Stimulated activated CD4-positive, alpha-beta T cell treated with anti-CD3 and anti-CD28 coated beads, Interleukin-4, amount 100 ng/mL, for 24 hours (primary cell): ENCODE data around the gene PARD3.
"Not testable (repeated sequence)": the region's sequence is repeated elsewhere in the genome, so short reads cannot be mapped to it uniquely, and the experiment has no call there.

ENCODE experiments used
- DNase-seq: peaks from one replicate; pipeline ENCODE4 v3.0.0-alpha.2; 2020

PARD3 gene

GRCh38 chr10:34439386-34439785 lies 375.7 kb downstream of the PARD3 start:
- not testable (repeated sequence) for DNase-seq

GRCh38 chr10:34438741-34439140 lies 376.4 kb downstream of the PARD3 start:
- DNase-seq: no peak

DNA sequence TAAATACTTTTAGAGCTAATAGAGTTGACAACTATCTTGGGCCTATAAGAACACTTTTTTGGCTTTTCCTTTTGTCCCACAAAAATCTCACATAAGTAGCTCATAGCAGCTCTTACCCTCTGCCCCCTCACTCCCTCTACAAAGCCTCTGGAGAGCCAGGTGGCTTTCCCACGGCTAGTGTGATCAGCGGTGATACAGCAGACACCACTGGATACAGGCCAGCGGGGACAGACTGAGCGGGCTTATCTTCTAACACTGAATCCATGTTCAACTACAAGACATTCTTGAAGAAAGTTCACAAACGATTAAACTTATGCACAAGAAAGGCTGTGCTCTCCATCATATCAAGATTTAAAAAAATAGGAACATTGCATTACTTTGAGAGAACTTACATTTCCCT lies 377.2 kb downstream of the PARD3 start:
- DNase-seq: no peak

- DNase-seq: no peak
Observed at GRCh38 chr10:34434119-34434594, 380.9 kb downstream of the PARD3 start.

DNA sequence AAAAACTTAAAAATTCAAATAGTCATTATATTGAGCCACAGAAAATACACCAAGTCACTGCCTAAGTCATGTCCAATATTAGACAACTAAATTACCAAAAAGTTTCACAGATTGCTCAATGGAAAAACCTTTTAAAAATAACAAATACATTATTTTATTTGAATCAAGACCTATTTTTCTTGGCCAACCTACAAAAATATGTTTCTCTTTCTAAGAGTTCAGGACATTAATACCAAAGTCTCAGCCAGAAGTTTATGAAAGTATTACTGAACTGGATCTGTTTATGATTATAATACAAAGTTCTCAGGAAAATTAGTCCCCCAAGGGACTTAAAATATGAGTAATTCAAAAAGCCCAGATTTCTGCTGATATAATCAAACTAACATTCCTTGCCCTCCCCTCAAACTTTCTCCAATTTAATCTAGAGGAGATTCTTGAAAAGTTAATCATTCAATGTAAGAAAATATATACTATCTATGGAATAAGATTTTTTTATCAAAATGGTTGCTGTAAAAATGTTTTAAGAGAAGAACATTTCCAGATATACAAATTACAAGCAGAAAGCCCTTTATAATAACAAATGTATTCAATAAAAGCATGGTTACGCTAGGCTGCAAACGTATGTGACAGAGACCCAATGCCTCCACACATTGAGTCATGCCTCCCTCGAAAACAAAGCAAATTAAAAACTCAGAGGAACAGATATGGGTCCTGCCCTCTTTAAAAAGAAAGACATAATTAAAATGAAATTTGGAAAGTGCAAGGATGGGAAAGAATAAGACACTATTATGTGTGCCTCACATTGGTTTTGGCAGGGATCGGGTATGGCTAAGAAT lies 381.6 kb downstream of the PARD3 start:
- no peak for DNase-seq

DNA sequence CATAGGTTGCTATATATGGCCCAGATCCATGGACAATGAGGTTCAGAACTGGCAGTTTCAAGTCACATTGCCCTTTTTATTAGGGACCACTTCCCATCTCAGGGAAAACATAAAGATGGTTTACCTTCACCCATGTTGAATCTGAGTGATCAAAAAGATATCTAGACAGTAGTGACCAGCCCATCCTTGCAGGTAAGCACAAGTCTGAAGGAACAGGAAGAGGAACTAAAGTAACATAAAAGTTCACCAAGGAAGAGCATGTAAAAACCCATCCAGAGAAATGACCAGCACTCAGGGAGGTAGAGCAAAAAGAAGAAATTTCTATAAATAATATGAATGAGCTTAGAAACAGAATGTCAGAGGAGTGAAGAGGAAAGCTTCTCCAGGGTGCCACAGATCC lies 382.5 kb downstream of the PARD3 start:
- no peak for DNase-seq

DNA sequence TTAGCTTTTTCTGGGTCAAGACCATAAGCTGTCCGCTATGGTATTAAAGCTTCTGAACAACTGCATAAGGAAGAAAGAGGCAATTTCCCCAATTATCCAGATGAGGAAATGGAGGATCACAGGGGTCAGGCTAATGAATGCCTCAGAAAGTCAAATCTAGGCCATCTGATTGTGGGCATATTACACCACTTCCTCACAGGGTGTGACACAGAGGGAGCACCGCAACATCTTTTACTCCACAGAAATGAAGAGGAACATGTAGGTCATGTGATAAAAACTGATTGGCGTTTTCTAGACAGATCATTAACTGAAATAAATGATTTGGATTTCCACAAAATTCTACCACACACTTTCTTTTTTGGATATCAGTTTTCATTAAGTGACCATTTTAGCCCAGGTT lies 384.4 kb downstream of the PARD3 start:
- no peak for DNase-seq

DNA sequence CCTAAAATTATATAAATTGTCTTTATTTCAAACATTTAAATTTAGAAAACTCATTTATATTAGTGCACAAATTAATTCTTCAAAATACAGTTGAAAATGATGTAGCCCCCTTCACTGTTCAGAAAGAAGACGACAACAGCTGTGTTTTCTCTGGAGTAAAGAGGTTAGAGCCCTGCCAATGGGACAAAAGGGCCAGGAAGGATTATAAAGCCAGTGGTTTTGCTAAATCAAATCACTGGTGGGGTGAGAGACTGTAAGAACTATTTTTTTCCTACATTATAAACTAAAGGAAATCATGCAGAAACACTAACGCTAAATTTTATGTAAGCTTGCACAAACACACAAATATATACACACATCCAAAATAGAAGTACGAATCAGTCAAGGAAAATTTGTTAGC lies 386.6 kb downstream of the PARD3 start:
- DNase-seq: no peak

DNA sequence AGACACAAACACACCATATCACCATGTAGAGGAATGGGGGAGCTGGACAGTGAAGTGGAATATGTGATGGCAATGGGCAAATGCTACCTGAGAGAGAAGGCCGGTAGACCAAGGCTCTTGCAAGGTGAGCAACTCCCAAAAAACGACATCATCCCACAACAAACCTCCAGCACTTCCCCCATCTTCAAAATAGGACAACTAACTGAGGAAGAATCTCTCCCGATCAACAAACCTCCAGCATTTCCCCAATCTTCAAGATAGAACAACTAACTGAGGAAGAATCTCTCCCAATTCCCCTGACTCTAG lies 387.2 kb downstream of the PARD3 start:
- no peak for DNase-seq

DNA sequence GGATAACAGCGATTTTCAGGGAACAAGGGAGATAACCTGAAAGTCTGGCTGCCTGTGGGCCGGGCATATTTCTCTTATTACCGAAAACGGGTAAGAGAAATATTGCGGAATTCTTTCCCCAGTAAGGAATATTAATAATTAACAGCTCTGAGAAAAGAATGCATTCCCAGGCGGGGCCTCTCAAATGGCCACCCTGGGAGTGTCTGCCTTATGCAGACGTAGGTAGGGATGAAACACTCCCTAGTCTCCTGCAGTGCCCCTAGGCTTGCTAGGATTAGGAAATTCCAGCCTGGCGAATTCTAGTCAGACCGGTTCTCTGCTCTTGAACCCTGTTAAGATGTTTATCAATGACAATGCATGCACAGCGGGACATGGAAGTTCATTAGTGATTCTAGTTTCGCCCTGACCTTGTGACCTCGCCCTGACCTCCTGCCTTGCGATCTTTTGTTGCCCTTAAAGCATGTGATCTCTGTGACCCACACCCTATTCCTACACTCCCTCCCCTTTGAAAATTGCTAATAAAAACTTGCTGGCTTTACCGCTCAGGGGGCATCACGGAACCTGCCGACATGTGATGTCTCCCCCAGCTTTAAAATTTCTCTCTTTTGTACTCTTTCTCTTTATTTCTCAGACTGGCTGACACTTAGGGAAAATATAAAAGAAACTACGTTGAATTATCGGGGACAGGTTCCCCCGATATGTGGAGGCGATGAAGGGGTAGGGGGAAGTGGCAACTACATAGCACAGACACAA lies 387.8 kb downstream of the PARD3 start:
- not testable (repeated sequence) for DNase-seq

DNA sequence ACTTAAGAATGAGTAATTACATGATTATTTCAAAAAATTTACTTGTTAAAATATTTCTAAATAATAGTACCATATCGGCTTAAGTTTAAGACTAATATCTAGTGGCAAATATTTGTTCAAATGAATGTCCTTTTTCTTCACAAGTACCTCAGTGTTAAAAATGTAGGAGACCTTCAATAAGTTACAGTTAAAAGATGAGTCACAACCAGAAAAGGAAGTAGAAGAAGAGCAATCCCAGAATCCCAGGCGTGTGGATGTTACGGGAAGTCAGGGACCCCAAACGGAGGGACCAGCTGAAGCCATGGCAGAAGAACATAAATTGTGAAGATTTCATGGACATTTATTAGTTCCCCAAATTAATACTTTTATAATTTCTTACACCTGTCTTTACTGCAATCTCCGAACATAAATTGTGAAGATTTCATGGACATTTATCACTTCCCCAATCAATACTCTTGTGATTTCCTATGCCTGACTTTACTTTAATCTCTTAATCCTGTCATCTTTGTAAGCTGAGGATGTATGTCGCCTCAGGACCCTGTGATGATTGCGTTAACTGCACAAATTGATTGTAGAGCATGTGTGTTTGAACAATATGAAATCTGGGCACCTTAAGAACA lies 388.4 kb downstream of the PARD3 start:
- not testable (repeated sequence) for DNase-seq

DNA sequence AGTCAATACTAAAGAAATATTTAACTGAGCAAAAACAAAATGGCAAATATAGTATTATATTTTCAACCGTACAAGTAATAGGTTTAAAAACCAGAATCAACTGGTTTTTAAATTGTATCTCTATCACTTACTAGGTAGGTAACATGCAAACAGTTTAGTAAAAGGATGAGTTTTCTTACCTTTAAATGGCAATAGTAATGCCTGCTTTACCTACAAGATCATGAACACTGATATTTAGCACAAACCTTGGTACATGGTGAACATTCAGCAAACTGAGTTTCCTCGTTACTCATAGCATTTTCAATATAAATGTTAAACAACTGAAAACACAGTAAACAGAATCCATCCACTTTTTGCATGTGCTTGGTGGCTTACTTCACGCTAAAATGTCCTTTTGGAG lies 389.1 kb downstream of the PARD3 start:
- DNase-seq: no peak

DNA sequence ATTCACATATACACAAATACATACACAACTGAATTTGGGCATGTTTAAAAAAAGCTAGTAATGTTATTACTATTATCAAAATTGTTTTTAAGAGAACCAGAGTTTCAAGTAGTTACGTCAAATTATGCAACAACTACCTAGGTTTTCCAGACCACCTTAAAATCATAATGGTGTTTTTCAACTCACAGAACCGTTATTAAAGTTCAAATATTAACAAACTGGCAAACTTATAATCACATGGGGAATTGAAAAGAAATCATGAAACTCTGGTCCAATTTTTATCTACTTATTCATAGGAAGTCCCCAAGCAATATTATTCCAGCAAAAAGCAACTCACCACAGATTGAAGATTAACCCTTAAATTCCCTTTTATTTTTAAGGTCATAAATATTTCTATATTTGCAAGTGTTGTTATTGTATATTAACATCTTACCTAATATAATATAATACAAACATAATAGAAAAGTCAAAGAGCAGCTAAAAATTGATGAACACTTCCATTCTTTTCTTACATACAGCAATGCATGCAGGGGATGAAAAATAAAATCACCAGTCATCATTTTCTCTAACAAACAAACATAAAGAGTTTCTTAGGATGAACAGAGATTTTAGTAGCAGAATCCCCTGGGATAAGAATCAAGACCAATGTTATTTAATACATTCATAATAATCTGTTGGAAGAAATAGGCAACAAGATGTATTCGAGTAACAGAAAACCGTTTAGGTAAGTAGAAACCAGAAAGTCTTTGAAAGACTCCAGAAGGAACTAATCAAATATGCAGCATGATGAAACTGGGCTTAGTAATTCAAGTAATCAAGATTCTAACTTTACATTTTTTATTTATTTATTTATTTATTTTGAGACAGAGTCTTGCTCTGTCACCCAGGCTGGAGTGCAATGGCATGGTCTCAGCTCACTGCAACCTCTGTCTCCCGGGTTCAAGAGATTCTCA lies 391.1 kb downstream of the PARD3 start:
- no peak for DNase-seq

GRCh38 chr10:34420795-34421194 lies 394.3 kb downstream of the PARD3 start:
- no peak for DNase-seq

DNA sequence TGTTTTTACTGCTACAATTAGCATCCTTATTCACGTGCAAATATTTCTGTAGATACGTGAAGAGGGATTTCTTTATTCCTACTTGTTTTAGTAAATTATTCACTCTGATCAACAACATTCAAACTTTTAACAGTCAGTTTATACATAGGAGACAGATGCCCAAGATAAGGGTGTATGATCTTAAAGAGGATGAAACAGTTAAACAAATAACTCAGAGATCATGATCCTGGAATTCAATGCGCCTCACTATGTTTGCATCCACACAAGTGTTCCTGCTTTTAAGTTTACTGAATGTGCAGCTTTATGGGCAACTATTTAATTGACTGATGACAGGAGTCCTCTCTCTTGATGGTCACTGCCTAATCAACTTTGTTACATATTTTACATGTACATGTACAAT lies 394.8 kb downstream of the PARD3 start:
- no peak for DNase-seq

GRCh38 chr10:34415039-34415438 lies 400.1 kb downstream of the PARD3 start:
- DNase-seq: no peak

- DNase-seq: no peak
Observed at GRCh38 chr10:34413756-34414587, 401.1 kb downstream of the PARD3 start.

- no peak for DNase-seq
Observed at GRCh38 chr10:34413214-34413613, 401.9 kb downstream of the PARD3 start.

GRCh38 chr10:34408956-34409355 lies 406.1 kb downstream of the PARD3 start:
- no peak for DNase-seq

GRCh38 chr10:34408381-34408780 lies 406.7 kb downstream of the PARD3 start:
- DNase-seq: no peak

GRCh38 chr10:34407324-34407805 lies 407.7 kb downstream of the PARD3 start:
- DNase-seq: no peak
